K562 (cell line): Measurements from ENCODE around the gene PLXDC2. TPM values are rescaled to one million over a fixed set of nuclear protein-coding genes. Genes with fewer than 3 reads are reported as not detected.

Source experiments
- ATAC-seq: fragments of 200-7000 bp; cut with Tn5 transposase; 3 replicates; pipeline ENCODE4 v1.9.1; 2020; ENCODE audit warnings: moderate library complexity
- BruUV-seq: library from RNA; stranded (reverse); fragments of 400-500 nt; replicated peaks from 2 replicates; lab custom pipeline; 2021; lab: Mats Ljungman, UMichigan
- CTCF ChIA-PET: fragments of 300-600 bp; formaldehyde crosslinking; extraction: SDS; loops from one replicate; lab custom pipeline; 2021; ENCODE audit warnings: low intra/inter-chr PET ratio; lab: Yijun Ruan, JAX
- POLR2A ChIA-PET: fragments of 300-600, 350-650 bp; sonication (Branson Sonifier 250); formaldehyde crosslinking; extraction: SDS; loops from one replicate; lab custom pipeline; 2021; ENCODE audit warnings: antibody characterized with exemption, inconsistent platforms; lab: Yijun Ruan, JAX
- DNase-seq, 4 experiments: peaks; one replicate each; pipeline versions ENCODE4 v3.0.0 to v3.0.0-alpha.2; 2011 to 2018; ENCODE audit warnings: low spot score in 3 of 4, mixed read lengths in 3 of 4; ENCODE audit errors: extremely low read depth in 1 of 4
- FAIRE-seq: peaks from 2 replicates; lab custom pipeline; 2011; peaks lifted over from hg19 to GRCh38; lab: Jason Lieb, UNC
- H2AFZ ChIP-seq: 2 replicates; pipeline ENCODE4 v1.6.0; 2011; ENCODE audit warnings: low read depth, low read length, control low read depth, inconsistent platforms
- H3K27ac ChIP-seq: fragments of 200-600 bp; 3 replicates; pipeline ENCODE4 v1.8.0; 2011; ENCODE audit warnings: low read depth, mild to moderate bottlenecking, control low read depth, inconsistent platforms, low read length, moderate library complexity, mixed read lengths; ENCODE audit errors: extremely low read depth
- H3K27me3 ChIP-seq, 2 experiments: fragments of 300-600 bp in 1 of 2; 2 replicates in 1 of 2; 3 replicates in 1 of 2; pipeline versions ENCODE4 v1.6.0 to v1.8.0; 2011; ENCODE audit warnings: inconsistent platforms in 2 of 2, low read length in 2 of 2, mild to moderate bottlenecking in 1 of 2, mixed read lengths in 1 of 2, moderate library complexity in 1 of 2; ENCODE audit not compliant: control insufficient read depth in 2 of 2, insufficient read depth in 2 of 2
- H3K36me3 ChIP-seq: fragments of 300-600 bp; 3 replicates; pipeline ENCODE4 v1.8.0; 2011; ENCODE audit warnings: mild to moderate bottlenecking, low read length, inconsistent platforms; ENCODE audit not compliant: control insufficient read depth, insufficient read depth
- H3K4me1 ChIP-seq, 2 experiments: fragments of 200-600 bp in 1 of 2; replicated peaks in 1 of 2; 2 replicates in 1 of 2; 3 replicates in 1 of 2; pipeline versions ENCODE4 v1.5.1 to v1.8.0; 2011; ENCODE audit warnings: inconsistent platforms in 2 of 2, low read length in 2 of 2, mild to moderate bottlenecking in 1 of 2, mixed read lengths in 1 of 2, moderate library complexity in 1 of 2; ENCODE audit not compliant: control insufficient read depth in 2 of 2, insufficient read depth in 2 of 2
- H3K4me2 ChIP-seq: 2 replicates; pipeline ENCODE4 v1.6.1; 2011; ENCODE audit warnings: low read length, control low read depth, inconsistent platforms, mixed read lengths; ENCODE audit not compliant: insufficient read depth
- H3K4me3 ChIP-seq: fragments of 200-600 bp; sonication (generic), shearing (Covaris generic); 2 replicates; pipeline ENCODE4 v1.5.1; 2016; ENCODE audit warnings: control low read depth, inconsistent platforms
- H3K79me2 ChIP-seq: fragments of 200-600 bp; 3 replicates; pipeline ENCODE4 v1.8.0; 2011; ENCODE audit warnings: low read length, inconsistent platforms; ENCODE audit not compliant: control insufficient read depth, insufficient read depth
- H3K9ac ChIP-seq, 2 experiments: 2 replicates each; pipeline versions ENCODE4 v1.6.0 to v1.6.1; 2011; ENCODE audit warnings: low read depth in 2 of 2, low read length in 2 of 2, control low read depth in 1 of 2, inconsistent platforms in 1 of 2, mild to moderate bottlenecking in 1 of 2, mixed read lengths in 1 of 2; ENCODE audit not compliant: insufficient read depth in 1 of 2
- H3K9me1 ChIP-seq: one replicate; pipeline ENCODE4 v1.6.0; 2011; ENCODE audit warnings: inconsistent platforms, mild to moderate bottlenecking, low read length, moderate library complexity; ENCODE audit not compliant: control insufficient read depth, insufficient read depth
- H3K9me3 ChIP-seq: replicated peaks from 2 replicates; pipeline ENCODE4 v1.5.1; 2011; ENCODE audit warnings: low read depth, low read length, inconsistent platforms; ENCODE audit not compliant: control insufficient read depth, insufficient read depth
- H4K20me1 ChIP-seq: replicated peaks from 2 replicates; pipeline ENCODE4 v1.6.1; 2011; ENCODE audit warnings: low read length, inconsistent platforms, mixed read lengths; ENCODE audit not compliant: control insufficient read depth, insufficient read depth
- ATF6 ChIP-seq: sonication (generic); formaldehyde crosslinking; IDR thresholded peaks from 2 replicates; pipeline ENCODE4 v1.4.0; 2020; ENCODE audit warnings: mild to moderate bottlenecking, missing genetic modification reagents
- GATAD2A ChIP-seq: fragments of 450-650 bp; IDR thresholded peaks from 2 replicates; pipeline ENCODE4 v1.6.1; 2017
- HLTF ChIP-seq: fragments of 450-650 bp; IDR thresholded peaks from 2 replicates; pipeline ENCODE4 v1.6.1; 2016
- MTA2 ChIP-seq: fragments of 450-650 bp; IDR thresholded peaks from 2 replicates; pipeline ENCODE4 v1.6.1; 2016; ENCODE audit warnings: low read depth
- NCOA6 ChIP-seq: fragments of 450-650 bp; IDR thresholded peaks from 2 replicates; pipeline ENCODE4 v1.6.1; 2017; ENCODE audit warnings: mild to moderate bottlenecking
- NR2F6 ChIP-seq: fragments of 450-650 bp; formaldehyde crosslinking; IDR thresholded peaks from 2 replicates; pipeline ENCODE4 v1.4.0; 2020; ENCODE audit warnings: mild to moderate bottlenecking
- POLR2H ChIP-seq: IDR thresholded peaks from 2 replicates; pipeline ENCODE4 v1.6.1; 2016; ENCODE audit warnings: missing genetic modification characterization, low read depth, mild to moderate bottlenecking, control low read depth, missing compliant biosample characterization, moderate library complexity
- RBM34 ChIP-seq: fragments of 200-400 bp; formaldehyde crosslinking; IDR thresholded peaks from 2 replicates; pipeline ENCODE4 v1.6.1; 2018; ENCODE audit warnings: low read length, borderline replicate concordance; ENCODE audit not compliant: insufficient read depth
- SMAD2 ChIP-seq: fragments of 150-350 bp; IDR thresholded peaks from 2 replicates; pipeline ENCODE4 v1.6.1; 2014; ENCODE audit warnings: low read depth, mild to moderate bottlenecking, low read length
- SMARCB1 ChIP-seq: IDR thresholded peaks from 2 replicates; pipeline ENCODE4 v1.6.1; 2011; ENCODE audit warnings: improper control_type of control experiment, low read depth; ENCODE audit not compliant: insufficient read length
- ZKSCAN3 ChIP-seq: fragments of 250-450 bp; sonication (Bioruptor Pico); IDR thresholded peaks from 2 replicates; pipeline ENCODE4 v1.4.0; 2020
- ZNF347 ChIP-seq: fragments of 450-650 bp; formaldehyde crosslinking; IDR thresholded peaks from 2 replicates; pipeline ENCODE4 v1.4.0; 2020; ENCODE audit warnings: low read depth, mild to moderate bottlenecking, moderate library complexity
- ZNF717 ChIP-seq: fragments of 250-450 bp; sonication (Bioruptor Pico); IDR thresholded peaks from 2 replicates; pipeline ENCODE4 v1.5.0; 2021
- ZNF740 ChIP-seq, 3 experiments: fragments of 200-800 bp in 1 of 3; sonication (Bioruptor generic) in 1 of 3; sonication (generic) in 1 of 3; formaldehyde crosslinking in 1 of 3; IDR thresholded peaks; 2 replicates each; pipeline versions ENCODE4 v1.6.1 to v1.8.0; 2016 to 2022; ENCODE audit warnings: mild to moderate bottlenecking in 2 of 3, missing compliant biosample characterization in 2 of 3, missing genetic modification characterization in 2 of 3, missing genetic modification reagents in 1 of 3
- ZNF77 ChIP-seq: fragments of 250-450 bp; sonication (Bioruptor Pico); IDR thresholded peaks from 2 replicates; pipeline ENCODE4 v1.5.0; 2020
- ZNF778 ChIP-seq: fragments of 450-650 bp; formaldehyde crosslinking; IDR thresholded peaks from 2 replicates; pipeline ENCODE4 v1.4.0; 2020; ENCODE audit warnings: mild to moderate bottlenecking, moderate library complexity
- WGBS: fragments of 100-300 bp; shearing (Covaris generic); methylation state at CpG from one replicate; pipeline ENCODE4 v1.1.6; 2016; ENCODE audit warnings: low coverage, mixed read lengths; ENCODE audit not compliant: insufficient coverage; ENCODE audit errors: missing lambda C conversion rate; 5-methylcytosine and 5-hydroxymethylcytosine counted together
- in situ Hi-C: fragments of 300-500 bp; cut with MboI; formaldehyde crosslinking; loops from 4 replicates; pipeline ENCODE4 v1.15.0; 2018; ENCODE audit warnings: inconsistent platforms, mixed read lengths
- intact Hi-C: fragments of 100-400 bp; cut with micrococcal nuclease; formaldehyde crosslinking; loops from 2 replicates; pipeline ENCODE4 v1.14.2; 2022
- polyA plus RNA-seq, 8 experiments: library from polyadenylated mRNA; depleted of rRNA in 4 of 8; stranded (reverse) in 5 of 8; unstranded in 3 of 8; fragments of >200 nt; fragmentation: Nextera tagmentation in 2 of 8; fragmentation: Illumina TruSeq in 1 of 8; extraction: Ambion mirVana in 2 of 8; extraction: Trizol in 1 of 8; gene quantifications; 2 replicates each; pipeline versions ENCODE4 v1.2.1 to v1.2.3, GENCODE V29; 2011 to 2014; ENCODE audit warnings: inconsistent platforms in 1 of 8, missing spikeins in 1 of 8
- total RNA-seq, 7 experiments: library from RNA; depleted of rRNA in 6 of 7; stranded (reverse); fragments of >200 nt in 6 of 7; fragmentation: Illumina TruSeq in 2 of 7; extraction: Trizol in 2 of 7; gene quantifications; 2 replicates each; pipeline versions ENCODE4 v1.2.1 to v1.2.3, GENCODE V29; 2011 to 2021; ENCODE audit warnings: low replicate concordance in 1 of 7

The PLXDC2 gene
- total and polyA plus RNA-seq, 9 of the 15 experiments (the other 6 are each of a cell fraction or from before 2014, with no cell fraction given): 0.01 to 0.33 (median 0.10) TPM; not detected in 3

- no peaks in the 10 kb centered on the region for H4K20me1 ChIP-seq
- FAIRE-seq: no peak
These were observed 440.7 kb downstream of the PLXDC2 start for GRCh38 chr10:20256969-20257368.

More at GRCh38 chr10:20256969-20257368, 440.7 kb downstream of the PLXDC2 start:
- in situ Hi-C loops: no loop called here
- H3K36me3 ChIP-seq: no peaks in the 10 kb centered on the region
- H3K4me3 ChIP-seq: no peak overlapping the region
- no peak for DNase-seq
- no TSS peak for BruUV-seq
- no peaks in the 10 kb centered on the region for H3K9me3 ChIP-seq
- intact Hi-C loops: no loop called here
- POLR2A ChIA-PET: no interaction called here
- H3K79me2 ChIP-seq: no peaks in the 10 kb centered on the region
- no peaks in the 10 kb centered on the region for H3K4me1 ChIP-seq
- CTCF ChIA-PET: no interaction called here
- H3K9ac ChIP-seq: no peak overlapping the region
- H3K27ac ChIP-seq: no peak overlapping the region
- no peaks in the 10 kb centered on the region for H3K9me1 ChIP-seq
- no peak for ATAC-seq
- WGBS: 0% methylated on average over 2 of the region's 2 CpGs
- TF ChIP-seq ZNF717 (CRISPR knock-in tag) (no peak), ZNF740 (CRISPR knock-in tag; IDR thresholded peaks at IDR 0.05) (no peak), ZNF740 (tag; IDR thresholded peaks at IDR 0.05) (no peak), POLR2H (tag) (no peak), SMAD2 (no peak), SMARCB1 (no peak), NR2F6 (no peak), ZNF77 (CRISPR knock-in tag) (no peak), RBM34 (no peak), GATAD2A (no peak), ZNF347 (CRISPR knock-in tag) (no peak), ZKSCAN3 (CRISPR knock-in tag) (no peak), MTA2 (no peak), HLTF (no peak), ATF6 (CRISPR knock-in tag) (no peak), ZNF778 (CRISPR knock-in tag) (no peak), NCOA6 (no peak)
- no peaks in the 10 kb centered on the region for H3K27me3 ChIP-seq
- H3K4me2 ChIP-seq: no peak overlapping the region
- no peak overlapping the region for H2AFZ ChIP-seq
